Activated CD4-positive, alpha-beta memory T cell treated with anti-CD3 and anti-CD28 coated beads, Interleukin-2, amount 10 ng/mL, durations not matched to agents 7 days and 5 days (primary cell): ENCODE data around the gene PDS5B. TPM values are rescaled to one million over a fixed set of nuclear protein-coding genes. Genes with fewer than 3 reads are reported as not detected.

Experiments
- CTCF ChIA-PET: fragments of 350-600 bp; sonication (Branson Sonifier 250); formaldehyde crosslinking; loops from one replicate; lab custom pipeline; 2021; ENCODE audit warnings: antibody characterized with exemption, inconsistent platforms; lab: Charles Lee
- POLR2A ChIA-PET: fragments of 350-600 bp; sonication (Branson Sonifier 250); formaldehyde crosslinking; loops from one replicate; lab custom pipeline; 2021; ENCODE audit warnings: antibody characterized with exemption; lab: Charles Lee
- DNase-seq: peaks from one replicate; pipeline ENCODE4 v3.0.0-alpha.2; 2020
- H3K27ac Mint-ChIP-seq: one replicate; pipeline ENCODE4 v1.8.0; 2021; ENCODE audit warnings: mild to moderate bottlenecking, mixed read lengths
- H3K27me3 Mint-ChIP-seq: one replicate; pipeline ENCODE4 v1.8.0; 2021; ENCODE audit warnings: mixed read lengths
- H3K36me3 Mint-ChIP-seq: one replicate; pipeline ENCODE4 v1.8.0; 2021; ENCODE audit warnings: low read depth, mixed read lengths
- H3K4me1 Mint-ChIP-seq: one replicate; pipeline ENCODE4 v1.8.0; 2021; ENCODE audit warnings: mixed read lengths
- H3K4me3 Mint-ChIP-seq: one replicate; pipeline ENCODE4 v1.8.0; 2021; ENCODE audit warnings: mild to moderate bottlenecking, mixed read lengths
- H3K9me3 Mint-ChIP-seq: one replicate; pipeline ENCODE4 v1.8.0; 2021; ENCODE audit warnings: mixed read lengths
- total RNA-seq, 2 experiments: library from RNA; stranded (reverse); gene quantifications; one replicate each; pipeline ENCODE4 v1.2.3, GENCODE V29; 2021

PDS5B gene
- total RNA-seq, 2 experiments from 2014 or later = 59.5 to 60.6 TPM

DNA sequence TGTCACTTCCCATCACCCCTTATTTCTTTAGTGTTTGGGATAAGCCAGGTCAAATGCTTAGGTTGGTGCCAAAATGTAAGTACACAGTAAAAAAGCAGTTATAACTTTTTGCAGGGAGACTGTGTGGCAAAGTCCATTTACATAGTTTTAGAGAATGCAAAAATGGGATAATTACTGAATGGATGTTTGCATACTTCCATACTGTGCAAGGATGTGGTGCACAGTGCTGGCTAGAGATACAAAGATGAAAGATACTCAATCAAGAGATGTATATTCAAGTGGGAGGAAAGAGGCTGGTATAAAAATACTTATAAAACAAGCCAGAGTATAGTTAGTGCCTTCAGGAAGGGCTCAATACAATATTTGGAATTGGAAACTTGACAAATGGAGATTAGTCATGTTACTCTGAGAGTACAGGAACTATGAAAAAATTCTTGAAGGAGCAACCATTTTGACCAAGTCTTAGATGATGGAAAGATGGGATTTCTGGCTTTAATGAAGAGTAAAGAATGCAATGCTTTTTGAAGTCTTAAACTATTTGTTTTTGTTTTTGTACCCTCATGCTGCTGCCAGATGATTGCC is 8.0 kb downstream of the PDS5B start:
- Mint-ChIP-seq H3K9me3 (no peaks in the 10 kb centered on the region), H3K4me1 (peaks cover 30% of the 10 kb centered on the region), H3K27me3 (no peaks in the 10 kb centered on the region), H3K27ac (no peak overlapping the region), H3K4me3 (no peak overlapping the region), H3K36me3 (peaks cover 23% of the 10 kb centered on the region)
- ChIA-PET CTCF (interaction anchor here (0.6 to 1.7 kb wide), 2 partner anchors 57 to 182 kb away, joined by 4 to 5 read pairs; no protein-coding TSS in a partner anchor), POLR2A (no interaction called here)
- no peak for DNase-seq

GRCh38 chr13:32595306-32595705 is 9.1 kb downstream of the PDS5B start:
- Mint-ChIP-seq H3K4me1 (peaks cover 26% of the 10 kb centered on the region), H3K27ac (no peak overlapping the region), H3K4me3 (no peak overlapping the region), H3K36me3 (peaks cover 30% of the 10 kb centered on the region), H3K27me3 (no peaks in the 10 kb centered on the region), H3K9me3 (peaks cover 3% of the 10 kb centered on the region)
- DNase-seq = no peak
- ChIA-PET POLR2A (no interaction called here), CTCF (interaction anchor here (0.8 kb wide), 1 partner anchor 9 kb away, joined by 3 read pairs; the partner anchor contains the start of gene PDS5B)

DNA sequence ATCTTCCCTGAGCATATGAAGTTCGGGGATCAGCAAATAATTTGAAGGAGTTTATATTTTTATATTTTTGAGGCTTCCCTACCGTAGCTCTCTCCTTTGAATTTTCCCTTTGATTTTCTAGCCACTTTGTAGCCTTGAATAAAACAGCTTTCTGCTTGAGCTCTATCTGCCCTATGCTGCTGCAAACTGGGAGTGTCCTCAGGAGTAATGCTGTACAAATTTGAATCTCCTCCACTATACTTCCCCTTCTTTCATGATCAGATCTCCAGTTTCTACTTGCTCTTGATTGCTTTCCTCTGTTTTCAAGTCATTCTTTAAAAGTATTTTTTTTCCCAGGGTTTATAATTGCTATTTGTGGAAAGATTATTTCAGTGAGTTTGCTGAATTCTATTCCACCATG is 14.6 kb downstream of the PDS5B start:
- Mint-ChIP-seq H3K36me3 (peaks cover 46% of the 10 kb centered on the region), H3K4me3 (no peak overlapping the region), H3K27me3 (no peaks in the 10 kb centered on the region), H3K27ac (no peak overlapping the region), H3K4me1 (peaks cover 18% of the 10 kb centered on the region), H3K9me3 (peaks cover 23% of the 10 kb centered on the region)
- CTCF ChIA-PET = interaction anchor here (1.3 to 1.5 kb wide), 2 partner anchors 15 to 50 kb away, joined by 3 read pairs; partner anchors contain the start of gene PDS5B
- no peak for DNase-seq
- POLR2A ChIA-PET = no interaction called here

GRCh38 chr13:32609428-32609827 is 23.2 kb downstream of the PDS5B start:
- H3K27me3 Mint-ChIP-seq = no peaks in the 10 kb centered on the region
- no peak overlapping the region for H3K27ac Mint-ChIP-seq
- H3K9me3 Mint-ChIP-seq = peaks cover 37% of the 10 kb centered on the region
- peaks cover 2% of the 10 kb centered on the region for H3K4me1 Mint-ChIP-seq
- DNase-seq = no peak
- POLR2A ChIA-PET = no interaction called here
- H3K36me3 Mint-ChIP-seq = peaks cover 48% of the 10 kb centered on the region
- CTCF ChIA-PET = no interaction called here
- H3K4me3 Mint-ChIP-seq = no peak overlapping the region

- CTCF ChIA-PET = no interaction called here
- H3K4me1 Mint-ChIP-seq = peaks cover 2% of the 10 kb centered on the region
- no peak for DNase-seq
- H3K4me3 Mint-ChIP-seq = no peak overlapping the region
- peaks cover 47% of the 10 kb centered on the region for H3K36me3 Mint-ChIP-seq
- H3K9me3 Mint-ChIP-seq = peaks cover 31% of the 10 kb centered on the region
- no peaks in the 10 kb centered on the region for H3K27me3 Mint-ChIP-seq
- no peak overlapping the region for H3K27ac Mint-ChIP-seq
- POLR2A ChIA-PET = no interaction called here
Measured at GRCh38 chr13:32610538-32610937, 24.3 kb downstream of the PDS5B start.

GRCh38 chr13:32610977-32611376 is 24.7 kb downstream of the PDS5B start:
- H3K36me3 Mint-ChIP-seq = peaks cover 42% of the 10 kb centered on the region
- no peak overlapping the region for H3K4me3 Mint-ChIP-seq
- no peak overlapping the region for H3K27ac Mint-ChIP-seq
- CTCF ChIA-PET = no interaction called here
- H3K9me3 Mint-ChIP-seq = peaks cover 28% of the 10 kb centered on the region
- H3K4me1 Mint-ChIP-seq = peaks cover 2% of the 10 kb centered on the region
- DNase-seq = no peak
- POLR2A ChIA-PET = no interaction called here
- no peaks in the 10 kb centered on the region for H3K27me3 Mint-ChIP-seq

- peaks cover 2% of the 10 kb centered on the region for H3K4me1 Mint-ChIP-seq
- H3K36me3 Mint-ChIP-seq = peaks cover 62% of the 10 kb centered on the region
- no peak overlapping the region for H3K4me3 Mint-ChIP-seq
- peaks cover 43% of the 10 kb centered on the region for H3K9me3 Mint-ChIP-seq
- no peak for DNase-seq
- ChIA-PET CTCF (no interaction called here), POLR2A (no interaction called here)
- no peak overlapping the region for H3K27ac Mint-ChIP-seq
- no peaks in the 10 kb centered on the region for H3K27me3 Mint-ChIP-seq
Measured at GRCh38 chr13:32616883-32617511, 30.7 kb downstream of the PDS5B start.

GRCh38 chr13:32622827-32623226 is 36.6 kb downstream of the PDS5B start:
- H3K27me3 Mint-ChIP-seq = no peaks in the 10 kb centered on the region
- peaks cover 57% of the 10 kb centered on the region for H3K36me3 Mint-ChIP-seq
- H3K9me3 Mint-ChIP-seq = peaks cover 41% of the 10 kb centered on the region
- H3K27ac Mint-ChIP-seq = peak overlapping the region; percentile 38
- CTCF ChIA-PET = interaction anchor here (0.9 kb wide), 1 partner anchor 37 kb away, joined by 3 read pairs; the partner anchor contains the start of gene PDS5B
- POLR2A ChIA-PET = no interaction called here
- H3K4me3 Mint-ChIP-seq = no peak overlapping the region
- DNase-seq = no peak
- peaks cover 15% of the 10 kb centered on the region for H3K4me1 Mint-ChIP-seq

DNA sequence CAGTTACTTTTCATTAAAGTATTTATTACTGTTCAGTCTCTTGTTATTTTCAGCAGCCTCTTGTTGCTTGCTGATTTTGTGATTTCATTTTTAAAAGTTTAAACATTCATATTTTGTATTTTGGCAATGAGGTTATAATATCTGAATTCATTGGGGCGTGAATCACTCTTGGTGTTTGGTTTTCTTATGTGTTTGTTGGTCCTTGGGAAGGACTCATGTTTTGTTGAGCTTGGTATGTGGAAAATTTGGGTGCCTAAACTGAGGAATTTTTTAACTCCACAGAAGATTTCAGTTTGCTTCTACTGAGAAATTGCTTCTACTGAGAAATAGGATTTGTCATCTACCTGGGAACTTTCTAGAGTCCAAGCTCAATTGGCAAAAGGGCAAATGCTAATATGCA is 38.2 kb downstream of the PDS5B start:
- no peak for DNase-seq
- CTCF ChIA-PET = interaction anchor here (1.1 kb wide), 1 partner anchor 26 kb away, joined by 3 read pairs; no protein-coding TSS in a partner anchor
- Mint-ChIP-seq H3K9me3 (peaks cover 35% of the 10 kb centered on the region), H3K27ac (no peak overlapping the region), H3K4me3 (no peak overlapping the region), H3K4me1 (peaks cover 15% of the 10 kb centered on the region), H3K36me3 (peaks cover 48% of the 10 kb centered on the region), H3K27me3 (no peaks in the 10 kb centered on the region)
- POLR2A ChIA-PET = interaction anchor here (1.5 kb wide), 1 partner anchor 37 kb away, joined by 3 read pairs; no protein-coding TSS in a partner anchor

GRCh38 chr13:32627793-32628192 is 41.5 kb downstream of the PDS5B start:
- peaks cover 13% of the 10 kb centered on the region for H3K9me3 Mint-ChIP-seq
- CTCF ChIA-PET = no interaction called here
- H3K27ac Mint-ChIP-seq = no peak overlapping the region
- H3K4me1 Mint-ChIP-seq = peaks cover 27% of the 10 kb centered on the region
- H3K36me3 Mint-ChIP-seq = peaks cover 45% of the 10 kb centered on the region
- no peaks in the 10 kb centered on the region for H3K27me3 Mint-ChIP-seq
- POLR2A ChIA-PET = no interaction called here
- DNase-seq = no peak
- H3K4me3 Mint-ChIP-seq = no peak overlapping the region

- POLR2A ChIA-PET = no interaction called here
- CTCF ChIA-PET = no interaction called here
- Mint-ChIP-seq H3K27me3 (no peaks in the 10 kb centered on the region), H3K36me3 (peaks cover 34% of the 10 kb centered on the region), H3K27ac (no peak overlapping the region), H3K4me1 (peaks cover 25% of the 10 kb centered on the region), H3K9me3 (peaks cover 5% of the 10 kb centered on the region), H3K4me3 (no peak overlapping the region)
- DNase-seq = no peak
Measured at GRCh38 chr13:32629313-32629712, 43.1 kb downstream of the PDS5B start.

DNA sequence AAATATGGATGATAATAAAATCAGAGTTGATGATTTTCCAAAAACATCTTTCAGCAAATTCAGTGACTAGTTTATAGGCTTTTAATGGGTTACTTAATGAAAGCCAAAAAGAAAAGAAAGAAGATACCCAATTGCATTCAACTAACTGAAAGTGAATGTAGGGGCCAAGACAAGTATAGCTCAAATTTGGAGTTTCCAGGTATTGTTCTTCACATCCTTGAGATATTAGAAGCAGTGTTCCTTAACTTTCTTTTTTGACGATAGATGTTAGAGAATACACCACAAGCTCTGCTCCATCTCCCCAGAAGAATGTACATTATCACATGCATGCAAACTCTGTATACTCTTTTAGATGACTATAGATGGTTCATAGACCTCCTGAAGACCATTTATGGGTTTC is 43.6 kb downstream of the PDS5B start:
- ChIA-PET POLR2A (no interaction called here), CTCF (no interaction called here)
- Mint-ChIP-seq H3K4me3 (no peak overlapping the region), H3K27me3 (no peaks in the 10 kb centered on the region), H3K4me1 (peaks cover 23% of the 10 kb centered on the region), H3K9me3 (peaks cover 3% of the 10 kb centered on the region), H3K27ac (no peak overlapping the region), H3K36me3 (peaks cover 29% of the 10 kb centered on the region)
- no peak for DNase-seq

- Mint-ChIP-seq H3K27me3 (no peaks in the 10 kb centered on the region), H3K4me3 (no peak overlapping the region), H3K36me3 (peaks cover 26% of the 10 kb centered on the region), H3K9me3 (no peaks in the 10 kb centered on the region), H3K27ac (no peak overlapping the region), H3K4me1 (peaks cover 21% of the 10 kb centered on the region)
- CTCF ChIA-PET = interaction anchor here (1.9 to 2.9 kb wide), 2 partner anchors 9 to 18 kb away, joined by 6 to 7 read pairs; no protein-coding TSS in a partner anchor
- DNase-seq = no peak
- POLR2A ChIA-PET = interaction anchor here (1.0 to 2.0 kb wide), 2 partner anchors 42 to 45 kb away, joined by 3 to 5 read pairs; no protein-coding TSS in a partner anchor
Measured at GRCh38 chr13:32632343-32632909, 46.2 kb downstream of the PDS5B start.
